Gastroesophageal sphincter (tissue), 4 donors: ENCODE results near the gene LCNL1. TPM values are rescaled to one million over a fixed set of nuclear protein-coding genes. Genes with fewer than 3 reads are reported as not detected.
A peak's percentile ranks its signal among the peaks of the same experiment; 100 is the strongest.

ENCODE experiments used
- ATAC-seq: fragments of 150-250 bp; one replicate; pipeline ENCODE4 v1.9.1; 2016; ENCODE audit warnings: mild to moderate bottlenecking, moderate library complexity
- H3K27ac ChIP-seq, 4 donors: fragments of 200-600 bp; sonication (generic) in 3 of 4; 1 replicate in 3 of 4; 2 replicates in 1 of 4; pipeline ENCODE4 v1.5.1; 2016 to 2019
- H3K27me3 ChIP-seq: fragments of 200-600 bp; sonication (generic); one replicate; pipeline ENCODE4 v1.5.1; 2019
- H3K36me3 ChIP-seq, 2 donors: fragments of 200-600 bp; sonication (generic); one replicate each; pipeline ENCODE4 v1.5.1; 2019; ENCODE audit warnings: control low read depth in 1 of 2
- H3K4me1 ChIP-seq, 3 donors: fragments of 200-600 bp; sonication (generic); 1 replicate in 2 of 3; 2 replicates in 1 of 3; pipeline ENCODE4 v1.5.1; 2016 to 2019; ENCODE audit warnings: control low read depth in 2 of 3
- H3K4me3 ChIP-seq, 2 donors: fragments of 200-600 bp; sonication (generic); one replicate each; pipeline ENCODE4 v1.5.1; 2019; ENCODE audit warnings: mild to moderate bottlenecking in 1 of 2, moderate library complexity in 1 of 2
- H3K9me3 ChIP-seq, 3 donors: fragments of 200-600 bp; sonication (generic); one replicate each; pipeline ENCODE4 v1.5.1; 2017 to 2019; ENCODE audit warnings: control low read depth in 2 of 3
- EP300 ChIP-seq: sonication (generic); formaldehyde crosslinking; IDR thresholded peaks from one replicate; pipeline ENCODE4 v1.6.1; 2017; ENCODE audit warnings: antibody characterized with exemption, mild to moderate bottlenecking
- POLR2A ChIP-seq, 2 donors: fragments of 450-650 bp; IDR thresholded peaks; one replicate each; pipeline ENCODE4 v1.6.1; 2017; ENCODE audit warnings: antibody characterized with exemption in 2 of 2, mild to moderate bottlenecking in 2 of 2, moderate library complexity in 1 of 2
- POLR2AphosphoS5 ChIP-seq: sonication (generic); formaldehyde crosslinking; IDR thresholded peaks from one replicate; pipeline ENCODE4 v1.6.1; 2017; ENCODE audit warnings: antibody characterized with exemption
- WGBS, 2 donors: methylation state at CpG; one replicate each; pipeline ENCODE4 v1.1.5; 2018; ENCODE audit warnings: low coverage in 1 of 2; 5-methylcytosine and 5-hydroxymethylcytosine counted together
- total RNA-seq, 4 donors: library from RNA; depleted of rRNA; stranded (reverse); fragments of >200 nt; gene quantifications; one replicate each; pipeline ENCODE4 v1.1.0, GENCODE V29; 2016
- TF ChIP-seq, protein P1 (sequence below), 4 experiments: fragments of 200-600 bp in 2 of 4; fragments of 450-650 bp in 2 of 4; sonication (generic) in 1 of 4; IDR thresholded peaks; one replicate each; pipeline ENCODE4 v1.5.1; 2017 to 2019; ENCODE audit warnings: antibody characterized with exemption in 4 of 4, mild to moderate bottlenecking in 2 of 4, moderate library complexity in 2 of 4

LCNL1 gene
- total RNA-seq, 4 donors from 2014 or later: 0.40 TPM; not detected in 2

GRCh38 chr9:136958898-136959850, 23.6 kb upstream of the LCNL1 start:
- no peak for ATAC-seq
- H3K4me1 ChIP-seq: peaks cover 0 to 3% (median 0%) of the 10 kb centered on the region in 3 donors
- H3K9me3 ChIP-seq: no peaks in the 10 kb centered on the region
- 60 to 100% methylated on average over 2 to 4 of the region's 28 CpGs for WGBS, 2 donors
- no peak overlapping the region for H3K4me3 ChIP-seq
- TF ChIP-seq, protein P1, sequence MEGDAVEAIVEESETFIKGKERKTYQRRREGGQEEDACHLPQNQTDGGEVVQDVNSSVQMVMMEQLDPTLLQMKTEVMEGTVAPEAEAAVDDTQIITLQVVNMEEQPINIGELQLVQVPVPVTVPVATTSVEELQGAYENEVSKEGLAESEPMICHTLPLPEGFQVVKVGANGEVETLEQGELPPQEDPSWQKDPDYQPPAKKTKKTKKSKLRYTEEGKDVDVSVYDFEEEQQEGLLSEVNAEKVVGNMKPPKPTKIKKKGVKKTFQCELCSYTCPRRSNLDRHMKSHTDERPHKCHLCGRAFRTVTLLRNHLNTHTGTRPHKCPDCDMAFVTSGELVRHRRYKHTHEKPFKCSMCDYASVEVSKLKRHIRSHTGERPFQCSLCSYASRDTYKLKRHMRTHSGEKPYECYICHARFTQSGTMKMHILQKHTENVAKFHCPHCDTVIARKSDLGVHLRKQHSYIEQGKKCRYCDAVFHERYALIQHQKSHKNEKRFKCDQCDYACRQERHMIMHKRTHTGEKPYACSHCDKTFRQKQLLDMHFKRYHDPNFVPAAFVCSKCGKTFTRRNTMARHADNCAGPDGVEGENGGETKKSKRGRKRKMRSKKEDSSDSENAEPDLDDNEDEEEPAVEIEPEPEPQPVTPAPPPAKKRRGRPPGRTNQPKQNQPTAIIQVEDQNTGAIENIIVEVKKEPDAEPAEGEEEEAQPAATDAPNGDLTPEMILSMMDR (IDR thresholded peaks at IDR 0.05): no peak
- TF ChIP-seq POLR2A (IDR thresholded peaks at IDR 0.05) (no peak), POLR2AphosphoS5 (no peak), EP300 (no peak)
- H3K36me3 ChIP-seq: no peaks in the 10 kb centered on the region
- H3K27me3 ChIP-seq: peaks cover 12% of the 10 kb centered on the region
- H3K27ac ChIP-seq: no peak overlapping the region

- 73% methylated on average over 4 of the region's 19 CpGs; no CpG with 5 or more reads in 1 of the 2 donors for WGBS, 2 donors
- TF ChIP-seq EP300 (no peak), POLR2AphosphoS5 (no peak), POLR2A (IDR thresholded peaks at IDR 0.05) (no peak)
- TF ChIP-seq, protein P1 (IDR thresholded peaks at IDR 0.05): no peak
Observed at GRCh38 chr9:136960212-136960937, 22.4 kb upstream of the LCNL1 start.

GRCh38 chr9:136960938-136961275, 21.9 kb upstream of the LCNL1 start:
- WGBS, 2 donors: 100% methylated on average over 1 of the region's 15 CpGs; no CpG with 5 or more reads in 1 of the 2 donors
- Histone ChIP-seq H3K9me3 (no peaks in the 10 kb centered on the region), H3K27ac (no peak overlapping the region), H3K27me3 (peaks cover 21% of the 10 kb centered on the region), H3K4me3 (no peak overlapping the region), H3K36me3 (no peaks in the 10 kb centered on the region), H3K4me1 (peaks cover 0 to 4% (median 2%) of the 10 kb centered on the region in 3 donors)
- ATAC-seq: peak; percentile 2
- TF ChIP-seq POLR2AphosphoS5: no peak
- TF ChIP-seq POLR2A (IDR thresholded peaks at IDR 0.05): no peak
- TF ChIP-seq, protein P1 (IDR thresholded peaks at IDR 0.05): no peak
- no peak for TF ChIP-seq EP300

More at GRCh38 chr9:136960212-136960937, 22.4 kb upstream of the LCNL1 start:
- Histone ChIP-seq H3K4me3 (no peak overlapping the region), H3K9me3 (no peaks in the 10 kb centered on the region), H3K36me3 (no peaks in the 10 kb centered on the region), H3K27ac (no peak overlapping the region), H3K27me3 (peaks cover 16% of the 10 kb centered on the region), H3K4me1 (peaks cover 0 to 3% (median 0%) of the 10 kb centered on the region in 3 donors)
- no peak for ATAC-seq

GRCh38 chr9:136961279-136962065, 21.3 kb upstream of the LCNL1 start:
- Histone ChIP-seq H3K27me3 (peaks cover 27% of the 10 kb centered on the region), H3K27ac (no peak overlapping the region), H3K9me3 (no peaks in the 10 kb centered on the region), H3K4me3 (no peak overlapping the region), H3K4me1 (peaks cover 0 to 8% (median 8%) of the 10 kb centered on the region in 3 donors), H3K36me3 (no peaks in the 10 kb centered on the region)
- peak; percentile 67 for ATAC-seq
- 73% methylated on average over 1 of the region's 23 CpGs; no CpG with 5 or more reads in 1 of the 2 donors for WGBS, 2 donors
- no peak for TF ChIP-seq POLR2A (IDR thresholded peaks at IDR 0.05)
- no peak for TF ChIP-seq POLR2AphosphoS5
- no peak for TF ChIP-seq EP300
- TF ChIP-seq, protein P1 (IDR thresholded peaks at IDR 0.05): no peak
